Body of pancreas (tissue), 4 donors: Measurements from ENCODE around the gene RGS11.

Experiments used
- POLR2A ChIP-seq, 3 donors: fragments of 450-650 bp; IDR thresholded peaks; one replicate each; pipeline ENCODE4 v1.6.1; 2016; ENCODE audit warnings: antibody characterized with exemption in 3 of 3, mild to moderate bottlenecking in 2 of 3
- TF ChIP-seq, protein P1 (sequence below), 7 experiments: fragments of 450-650 bp in 4 of 7; fragments of 200-600 bp in 3 of 7; sonication (generic) in 3 of 7; IDR thresholded peaks; one replicate each; pipeline ENCODE4 v1.5.1; 2016 to 2019; ENCODE audit warnings: antibody characterized with exemption in 7 of 7

DNA sequence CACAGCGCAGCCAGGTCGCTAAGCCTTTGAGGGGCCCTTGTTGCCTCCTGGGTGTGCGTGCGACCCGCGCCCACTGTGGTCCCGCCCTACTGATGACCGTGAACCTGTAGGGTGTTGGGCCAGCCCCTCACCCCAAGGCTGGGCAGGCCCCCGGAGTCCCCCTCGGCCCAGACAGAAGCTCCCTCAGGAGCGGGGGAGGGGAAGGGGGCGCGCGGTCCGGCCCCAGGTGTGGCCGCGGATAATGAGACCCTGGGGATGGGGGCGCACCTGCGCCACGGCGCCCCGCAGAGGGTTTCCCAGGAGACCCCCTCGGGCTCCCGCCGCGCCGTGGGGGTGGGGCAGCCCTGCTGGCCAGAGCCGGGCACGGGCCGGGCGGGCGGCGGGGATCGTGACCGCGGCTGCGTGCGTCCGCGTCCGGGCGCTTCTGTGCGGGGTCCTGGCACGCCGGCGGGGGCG, 4.3 kb upstream of the RGS11 start:
- TF ChIP-seq, protein P1, sequence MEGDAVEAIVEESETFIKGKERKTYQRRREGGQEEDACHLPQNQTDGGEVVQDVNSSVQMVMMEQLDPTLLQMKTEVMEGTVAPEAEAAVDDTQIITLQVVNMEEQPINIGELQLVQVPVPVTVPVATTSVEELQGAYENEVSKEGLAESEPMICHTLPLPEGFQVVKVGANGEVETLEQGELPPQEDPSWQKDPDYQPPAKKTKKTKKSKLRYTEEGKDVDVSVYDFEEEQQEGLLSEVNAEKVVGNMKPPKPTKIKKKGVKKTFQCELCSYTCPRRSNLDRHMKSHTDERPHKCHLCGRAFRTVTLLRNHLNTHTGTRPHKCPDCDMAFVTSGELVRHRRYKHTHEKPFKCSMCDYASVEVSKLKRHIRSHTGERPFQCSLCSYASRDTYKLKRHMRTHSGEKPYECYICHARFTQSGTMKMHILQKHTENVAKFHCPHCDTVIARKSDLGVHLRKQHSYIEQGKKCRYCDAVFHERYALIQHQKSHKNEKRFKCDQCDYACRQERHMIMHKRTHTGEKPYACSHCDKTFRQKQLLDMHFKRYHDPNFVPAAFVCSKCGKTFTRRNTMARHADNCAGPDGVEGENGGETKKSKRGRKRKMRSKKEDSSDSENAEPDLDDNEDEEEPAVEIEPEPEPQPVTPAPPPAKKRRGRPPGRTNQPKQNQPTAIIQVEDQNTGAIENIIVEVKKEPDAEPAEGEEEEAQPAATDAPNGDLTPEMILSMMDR (IDR thresholded peaks at IDR 0.05): no peak
- no peak for TF ChIP-seq POLR2A (IDR thresholded peaks at IDR 0.05)
